HepG2 (cell line): Measurements from ENCODE around the gene GJC1. TPM values are rescaled to one million over a fixed set of nuclear protein-coding genes. Genes with fewer than 3 reads are reported as not detected.

ENCODE experiments used
- NCOR1 ChIP-seq: fragments of 200-600 bp; sonication (generic); IDR thresholded peaks from 2 replicates; pipeline ENCODE4 v1.7.0; 2017; ENCODE audit warnings: antibody characterized with exemption, low read length, borderline replicate concordance
- PBX3 ChIP-seq: sonication (generic); formaldehyde crosslinking; IDR thresholded peaks from 2 replicates; pipeline ENCODE4 v1.8.1; 2023; ENCODE audit warnings: missing genetic modification reagents, inconsistent platforms, borderline replicate concordance
- ZBTB21 ChIP-seq: sonication (generic); formaldehyde crosslinking; IDR thresholded peaks from 2 replicates; pipeline ENCODE4 v1.4.0; 2020; ENCODE audit warnings: missing genetic modification reagents
- ZNF12 ChIP-seq: sonication (generic); formaldehyde crosslinking; IDR thresholded peaks from 2 replicates; pipeline ENCODE4 v1.5.0; 2020; ENCODE audit warnings: missing genetic modification reagents
- ZNF232 ChIP-seq: sonication (generic); formaldehyde crosslinking; IDR thresholded peaks from 2 replicates; pipeline ENCODE4 v1.4.0; 2020; ENCODE audit warnings: missing genetic modification reagents, borderline replicate concordance
- ZNF460 ChIP-seq: sonication (generic); formaldehyde crosslinking; IDR thresholded peaks from 2 replicates; pipeline ENCODE4 v1.5.1; 2020; ENCODE audit warnings: missing genetic modification reagents, mild to moderate bottlenecking, borderline replicate concordance
- ZNF788 ChIP-seq: sonication (generic); formaldehyde crosslinking; IDR thresholded peaks from 2 replicates; pipeline ENCODE4 v1.5.0; 2020; ENCODE audit warnings: mild to moderate bottlenecking, missing genetic modification reagents, borderline replicate concordance
- polyA plus RNA-seq, 8 experiments: library from polyadenylated mRNA; depleted of rRNA in 3 of 8; stranded (reverse) in 7 of 8; unstranded in 1 of 8; fragments of >200 nt; fragmentation: Illumina TruSeq in 4 of 8; extraction: Trizol in 4 of 8; gene quantifications; 2 replicates each; pipeline versions ENCODE4 v1.2.1 to v1.2.3, GENCODE V29; 2011 to 2016; ENCODE audit warnings: low read depth in 4 of 8, missing spikeins in 1 of 8, mixed read lengths in 1 of 8; ENCODE audit not compliant: insufficient read depth in 1 of 8
- total RNA-seq, 5 experiments: library from RNA; depleted of rRNA; stranded (reverse); fragments of >200 nt; fragmentation: Illumina TruSeq; extraction: Trizol; gene quantifications; 2 replicates each; pipeline ENCODE4 v1.2.3, GENCODE V29; 2016; ENCODE audit warnings: low read depth in 1 of 5
- TF ChIP-seq, protein P1 (sequence below): sonication (generic); formaldehyde crosslinking; IDR thresholded peaks from 2 replicates; pipeline ENCODE4 v1.5.1; 2020; ENCODE audit warnings: mild to moderate bottlenecking, missing genetic modification reagents, moderate library complexity

Gene GJC1
- total and polyA plus RNA-seq, 2 of the 13 experiments (the other 11 are each of a cell fraction or from before 2014, with no cell fraction given): 1.7 TPM

DNA sequence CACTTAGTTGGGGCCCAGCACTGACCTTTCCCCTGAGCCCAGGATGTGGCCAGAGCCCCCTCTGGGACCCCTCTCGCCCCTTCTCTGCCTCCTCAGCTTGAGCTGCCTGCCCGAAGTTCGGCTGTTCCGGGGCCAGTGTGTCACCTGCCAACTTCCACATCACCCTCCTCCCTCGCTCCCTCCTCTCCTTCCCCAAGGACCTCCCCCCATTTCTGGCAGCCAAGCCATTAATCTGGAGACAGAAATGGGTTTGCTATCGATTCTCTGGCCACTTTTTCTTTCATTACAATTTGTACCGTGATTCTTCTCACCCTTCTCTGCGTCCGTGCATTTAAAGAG is 80.1 kb downstream of the GJC1 start (continued):
- TF ChIP-seq, protein P1, sequence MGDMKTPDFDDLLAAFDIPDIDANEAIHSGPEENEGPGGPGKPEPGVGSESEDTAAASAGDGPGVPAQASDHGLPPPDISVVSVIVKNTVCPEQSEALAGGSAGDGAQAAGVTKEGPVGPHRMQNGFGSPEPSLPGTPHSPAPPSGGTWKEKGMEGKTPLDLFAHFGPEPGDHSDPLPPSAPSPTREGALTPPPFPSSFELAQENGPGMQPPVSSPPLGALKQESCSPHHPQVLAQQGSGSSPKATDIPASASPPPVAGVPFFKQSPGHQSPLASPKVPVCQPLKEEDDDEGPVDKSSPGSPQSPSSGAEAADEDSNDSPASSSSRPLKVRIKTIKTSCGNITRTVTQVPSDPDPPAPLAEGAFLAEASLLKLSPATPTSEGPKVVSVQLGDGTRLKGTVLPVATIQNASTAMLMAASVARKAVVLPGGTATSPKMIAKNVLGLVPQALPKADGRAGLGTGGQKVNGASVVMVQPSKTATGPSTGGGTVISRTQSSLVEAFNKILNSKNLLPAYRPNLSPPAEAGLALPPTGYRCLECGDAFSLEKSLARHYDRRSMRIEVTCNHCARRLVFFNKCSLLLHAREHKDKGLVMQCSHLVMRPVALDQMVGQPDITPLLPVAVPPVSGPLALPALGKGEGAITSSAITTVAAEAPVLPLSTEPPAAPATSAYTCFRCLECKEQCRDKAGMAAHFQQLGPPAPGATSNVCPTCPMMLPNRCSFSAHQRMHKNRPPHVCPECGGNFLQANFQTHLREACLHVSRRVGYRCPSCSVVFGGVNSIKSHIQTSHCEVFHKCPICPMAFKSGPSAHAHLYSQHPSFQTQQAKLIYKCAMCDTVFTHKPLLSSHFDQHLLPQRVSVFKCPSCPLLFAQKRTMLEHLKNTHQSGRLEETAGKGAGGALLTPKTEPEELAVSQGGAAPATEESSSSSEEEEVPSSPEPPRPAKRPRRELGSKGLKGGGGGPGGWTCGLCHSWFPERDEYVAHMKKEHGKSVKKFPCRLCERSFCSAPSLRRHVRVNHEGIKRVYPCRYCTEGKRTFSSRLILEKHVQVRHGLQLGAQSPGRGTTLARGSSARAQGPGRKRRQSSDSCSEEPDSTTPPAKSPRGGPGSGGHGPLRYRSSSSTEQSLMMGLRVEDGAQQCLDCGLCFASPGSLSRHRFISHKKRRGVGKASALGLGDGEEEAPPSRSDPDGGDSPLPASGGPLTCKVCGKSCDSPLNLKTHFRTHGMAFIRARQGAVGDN (CRISPR knock-in tag): no peak
- TF ChIP-seq ZBTB21 (CRISPR knock-in tag): no peak
- TF ChIP-seq ZNF460: no peak
- TF ChIP-seq ZNF788 (CRISPR knock-in tag): no peak
- no peak for TF ChIP-seq ZNF232 (CRISPR knock-in tag)
- no peak for TF ChIP-seq PBX3 (CRISPR knock-in tag)
- no peak for TF ChIP-seq NCOR1
- TF ChIP-seq ZNF12 (CRISPR knock-in tag): no peak
